Loucy (cell line): ENCODE results near the gene ANKRD39.

ENCODE experiments used
- H2AFZ ChIP-seq: fragments of 200-600 bp; sonication (generic); 2 replicates; pipeline ENCODE4 v1.6.0; 2016; ENCODE audit warnings: antibody characterized with exemption, mild to moderate bottlenecking, low read length, moderate library complexity
- H3F3A ChIP-seq: fragments of 200-600 bp; 2 replicates; pipeline ENCODE4 v1.6.0; 2016; ENCODE audit warnings: antibody characterized with exemption, low read depth, mild to moderate bottlenecking
- H3K27me3 ChIP-seq: fragments of 200-600 bp; sonication (generic); 2 replicates; pipeline ENCODE4 v1.6.1; 2014; ENCODE audit warnings: low read length, mild to moderate bottlenecking; ENCODE audit not compliant: insufficient read depth, poor library complexity, severe bottlenecking
- H3K36me3 ChIP-seq: fragments of 200-600 bp; sonication (generic); 2 replicates; pipeline ENCODE4 v1.6.1; 2016; ENCODE audit warnings: low read length; ENCODE audit not compliant: insufficient read depth
- H3K4me1 ChIP-seq: fragments of 200-600 bp; sonication (generic); 2 replicates; pipeline ENCODE4 v1.5.1; 2014; ENCODE audit warnings: low read length, mild to moderate bottlenecking; ENCODE audit not compliant: insufficient read depth, poor library complexity, severe bottlenecking
- H3K4me2 ChIP-seq: fragments of 200-600 bp; sonication (generic); 2 replicates; pipeline ENCODE4 v1.6.0; 2014; ENCODE audit warnings: antibody characterized with exemption, low read length, low read depth, mild to moderate bottlenecking; ENCODE audit not compliant: poor library complexity, severe bottlenecking
- H3K4me3 ChIP-seq: fragments of 200-600 bp; sonication (generic); 2 replicates; pipeline ENCODE4 v1.5.1; 2014; ENCODE audit warnings: low read length, mild to moderate bottlenecking, mixed read lengths; ENCODE audit not compliant: poor library complexity, severe bottlenecking
- H3K79me2 ChIP-seq: fragments of 200-600 bp; sonication (generic); 2 replicates; pipeline ENCODE4 v1.6.1; 2014; ENCODE audit warnings: low read length; ENCODE audit not compliant: insufficient read depth
- H3K9ac ChIP-seq: fragments of 200-600 bp; sonication (generic); 2 replicates; pipeline ENCODE4 v1.6.0; 2014; ENCODE audit warnings: mild to moderate bottlenecking, low read depth, low read length, moderate library complexity; ENCODE audit not compliant: poor library complexity, severe bottlenecking
- H3K9me2 ChIP-seq: fragments of 200-600 bp; sonication (generic); replicated peaks from 2 replicates; pipeline ENCODE4 v1.6.1; 2016; ENCODE audit warnings: low read depth, low read length, mixed read lengths
- H3K9me3 ChIP-seq: fragments of 200-600 bp; sonication (generic); 2 replicates; pipeline ENCODE4 v1.6.1; 2014; ENCODE audit warnings: mild to moderate bottlenecking, antibody characterized with exemption, low read length, low read depth; ENCODE audit not compliant: insufficient read depth
- H4K20me1 ChIP-seq: fragments of 200-600 bp; sonication (generic); 2 replicates; pipeline ENCODE4 v1.6.0; 2014; ENCODE audit warnings: antibody characterized with exemption, low read length, mild to moderate bottlenecking; ENCODE audit not compliant: insufficient read depth, poor library complexity, severe bottlenecking
- CTCF ChIP-seq: fragments of 200-600 bp; sonication (generic); conservative IDR thresholded peaks from 2 replicates; pipeline ENCODE4 v1.5.1; 2014; ENCODE audit warnings: mild to moderate bottlenecking, antibody characterized with exemption, low read length
- EZH2phosphoT487 ChIP-seq: fragments of 200-600 bp; IDR thresholded peaks from 2 replicates; pipeline ENCODE4 v1.6.1; 2018; ENCODE audit warnings: antibody characterized with exemption, mild to moderate bottlenecking, moderate library complexity, borderline replicate concordance

Gene ANKRD39

GRCh38 chr2:96883306-96883705 lies 25.5 kb upstream of the ANKRD39 start:
- H3K27me3 ChIP-seq = no peaks in the 10 kb centered on the region
- no peaks in the 10 kb centered on the region for H3K36me3 ChIP-seq
- H3K9me3 ChIP-seq = no peaks in the 10 kb centered on the region
- no peak overlapping the region for H3K4me3 ChIP-seq
- no peaks in the 10 kb centered on the region for H3K4me1 ChIP-seq
- H3K9ac ChIP-seq = no peak overlapping the region
- H4K20me1 ChIP-seq = no peaks in the 10 kb centered on the region
- no peaks in the 10 kb centered on the region for H3K79me2 ChIP-seq
- TF ChIP-seq CTCF (no peak), EZH2phosphoT487 (no peak)
- H3F3A ChIP-seq = no peaks in the 10 kb centered on the region
- H3K4me2 ChIP-seq = no peak overlapping the region
- no peak overlapping the region for H2AFZ ChIP-seq
- no peaks in the 10 kb centered on the region for H3K9me2 ChIP-seq

GRCh38 chr2:96882906-96883305 lies 25.1 kb upstream of the ANKRD39 start:
- Histone ChIP-seq H3F3A (no peaks in the 10 kb centered on the region), H3K9ac (no peak overlapping the region), H3K27me3 (no peaks in the 10 kb centered on the region), H3K9me3 (no peaks in the 10 kb centered on the region), H3K9me2 (no peaks in the 10 kb centered on the region), H3K4me2 (no peak overlapping the region), H2AFZ (no peak overlapping the region), H3K4me3 (no peak overlapping the region), H3K36me3 (no peaks in the 10 kb centered on the region), H4K20me1 (no peaks in the 10 kb centered on the region), H3K79me2 (no peaks in the 10 kb centered on the region), H3K4me1 (no peaks in the 10 kb centered on the region)
- TF ChIP-seq EZH2phosphoT487 = no peak

- Histone ChIP-seq H3K4me3 (no peak overlapping the region), H3K36me3 (no peaks in the 10 kb centered on the region), H3K9ac (no peak overlapping the region), H3K27me3 (no peaks in the 10 kb centered on the region), H3K4me2 (no peak overlapping the region), H3K4me1 (no peaks in the 10 kb centered on the region), H2AFZ (no peak overlapping the region), H3K79me2 (no peaks in the 10 kb centered on the region), H3K9me2 (no peaks in the 10 kb centered on the region), H3F3A (no peaks in the 10 kb centered on the region), H4K20me1 (no peaks in the 10 kb centered on the region), H3K9me3 (no peaks in the 10 kb centered on the region)
- TF ChIP-seq EZH2phosphoT487 = no peak
- TF ChIP-seq CTCF = no peak
Observed at GRCh38 chr2:96882230-96882629, 24.4 kb upstream of the ANKRD39 start.

GRCh38 chr2:96881349-96882195 lies 23.8 kb upstream of the ANKRD39 start:
- no peaks in the 10 kb centered on the region for H3K36me3 ChIP-seq
- H3K9ac ChIP-seq = no peak overlapping the region
- no peaks in the 10 kb centered on the region for H3K9me3 ChIP-seq
- peaks cover 4% of the 10 kb centered on the region for H3K4me1 ChIP-seq
- no peak overlapping the region for H3K4me3 ChIP-seq
- H3K9me2 ChIP-seq = no peaks in the 10 kb centered on the region
- H3K27me3 ChIP-seq = no peaks in the 10 kb centered on the region
- H2AFZ ChIP-seq = no peak overlapping the region
- H4K20me1 ChIP-seq = no peaks in the 10 kb centered on the region
- TF ChIP-seq EZH2phosphoT487 (no peak), CTCF (no peak)
- no peaks in the 10 kb centered on the region for H3K79me2 ChIP-seq
- no peak overlapping the region for H3K4me2 ChIP-seq
- no peaks in the 10 kb centered on the region for H3F3A ChIP-seq
